A549 (cell line): Measurements from ENCODE around the gene COL4A5.

Experiments used
- BHLHE40 ChIP-seq: IDR thresholded peaks from 2 replicates; pipeline ENCODE4 v1.6.1; 2012; ENCODE audit warnings: low read depth, low read length, inconsistent platforms
- ESRRA ChIP-seq: fragments of 150-350 bp; IDR thresholded peaks from 2 replicates; pipeline ENCODE4 v1.6.1; 2014; ENCODE audit warnings: mild to moderate bottlenecking, low read length, borderline replicate concordance
- MAFK ChIP-seq: fragments of 450-650 bp; IDR thresholded peaks from 2 replicates; pipeline ENCODE4 v1.6.1; 2014; ENCODE audit not compliant: partially characterized antibody
- NPAS2 ChIP-seq: fragments of 250-450 bp; sonication (Bioruptor Pico); IDR thresholded peaks from 2 replicates; pipeline ENCODE4 v1.8.0; 2022; ENCODE audit warnings: mild to moderate bottlenecking, moderate library complexity, borderline replicate concordance
- POLR2A ChIP-seq: IDR thresholded peaks from 2 replicates; pipeline ENCODE4 v1.6.1; 2012; ENCODE audit warnings: mild to moderate bottlenecking, low read length
- RFX5 ChIP-seq: fragments of 450-650 bp; IDR thresholded peaks from 2 replicates; pipeline ENCODE4 v1.7.1; 2014; ENCODE audit warnings: antibody characterized with exemption, mild to moderate bottlenecking, moderate library complexity
- SREBF2 ChIP-seq: fragments of 450-650 bp; IDR thresholded peaks from 2 replicates; pipeline ENCODE4 v1.6.1; 2014; ENCODE audit warnings: mild to moderate bottlenecking, moderate library complexity
- ZSCAN20 ChIP-seq: fragments of 250-450 bp; sonication (Bioruptor Pico); IDR thresholded peaks from 2 replicates; pipeline ENCODE4 v1.8.0; 2022; ENCODE audit warnings: mild to moderate bottlenecking, moderate library complexity
- TF ChIP-seq, protein P1 (sequence below): fragments of >200 bp; sonication (Bioruptor Twin); formaldehyde crosslinking; IDR thresholded peaks from 3 replicates; pipeline ENCODE4 v1.5.1; 2016
- TF ChIP-seq, protein P2 (sequence below): fragments of >200 bp; sonication (Bioruptor Twin); formaldehyde crosslinking; IDR thresholded peaks from 3 replicates; pipeline ENCODE4 v1.6.1; 2016

DNA sequence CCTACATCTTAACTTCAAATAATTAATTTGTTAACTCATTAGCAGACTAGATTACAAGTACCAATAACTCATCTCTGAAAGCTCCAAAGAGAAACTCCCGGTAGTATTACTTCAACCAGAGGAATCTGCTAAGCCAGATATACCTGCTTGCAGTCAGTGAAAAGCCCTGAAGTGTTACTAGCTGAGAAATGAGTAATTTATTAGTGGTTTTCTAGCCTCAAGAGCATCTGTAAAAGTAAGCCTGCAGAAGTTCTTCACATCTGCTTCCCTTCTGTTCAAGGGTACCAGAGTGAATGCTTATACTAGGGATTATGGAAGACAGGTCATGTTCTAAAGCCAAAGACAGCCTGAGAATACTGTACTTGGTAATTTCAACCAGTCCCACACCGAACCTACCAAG is 262.0 kb downstream of the COL4A5 start:
- TF ChIP-seq RFX5 (no peak), SREBF2 (no peak), ZSCAN20 (no peak), POLR2A (no peak), ESRRA (no peak), MAFK (no peak), BHLHE40 (no peak), NPAS2 (CRISPR knock-in tag) (no peak)
- TF ChIP-seq, protein P1, sequence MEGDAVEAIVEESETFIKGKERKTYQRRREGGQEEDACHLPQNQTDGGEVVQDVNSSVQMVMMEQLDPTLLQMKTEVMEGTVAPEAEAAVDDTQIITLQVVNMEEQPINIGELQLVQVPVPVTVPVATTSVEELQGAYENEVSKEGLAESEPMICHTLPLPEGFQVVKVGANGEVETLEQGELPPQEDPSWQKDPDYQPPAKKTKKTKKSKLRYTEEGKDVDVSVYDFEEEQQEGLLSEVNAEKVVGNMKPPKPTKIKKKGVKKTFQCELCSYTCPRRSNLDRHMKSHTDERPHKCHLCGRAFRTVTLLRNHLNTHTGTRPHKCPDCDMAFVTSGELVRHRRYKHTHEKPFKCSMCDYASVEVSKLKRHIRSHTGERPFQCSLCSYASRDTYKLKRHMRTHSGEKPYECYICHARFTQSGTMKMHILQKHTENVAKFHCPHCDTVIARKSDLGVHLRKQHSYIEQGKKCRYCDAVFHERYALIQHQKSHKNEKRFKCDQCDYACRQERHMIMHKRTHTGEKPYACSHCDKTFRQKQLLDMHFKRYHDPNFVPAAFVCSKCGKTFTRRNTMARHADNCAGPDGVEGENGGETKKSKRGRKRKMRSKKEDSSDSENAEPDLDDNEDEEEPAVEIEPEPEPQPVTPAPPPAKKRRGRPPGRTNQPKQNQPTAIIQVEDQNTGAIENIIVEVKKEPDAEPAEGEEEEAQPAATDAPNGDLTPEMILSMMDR, result no peak
- TF ChIP-seq, protein P2, sequence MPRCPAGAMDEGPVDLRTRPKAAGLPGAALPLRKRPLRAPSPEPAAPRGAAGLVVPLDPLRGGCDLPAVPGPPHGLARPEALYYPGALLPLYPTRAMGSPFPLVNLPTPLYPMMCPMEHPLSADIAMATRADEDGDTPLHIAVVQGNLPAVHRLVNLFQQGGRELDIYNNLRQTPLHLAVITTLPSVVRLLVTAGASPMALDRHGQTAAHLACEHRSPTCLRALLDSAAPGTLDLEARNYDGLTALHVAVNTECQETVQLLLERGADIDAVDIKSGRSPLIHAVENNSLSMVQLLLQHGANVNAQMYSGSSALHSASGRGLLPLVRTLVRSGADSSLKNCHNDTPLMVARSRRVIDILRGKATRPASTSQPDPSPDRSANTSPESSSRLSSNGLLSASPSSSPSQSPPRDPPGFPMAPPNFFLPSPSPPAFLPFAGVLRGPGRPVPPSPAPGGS, result no peak
